CD4-positive, alpha-beta T cell treated with Interleukin-17A for 4 hours (primary cell): ENCODE results near the gene MRTFB.

Experiments
- DNase-seq: peaks from one replicate; pipeline ENCODE4 v3.0.0-alpha.2; 2020; ENCODE audit warnings: mixed read lengths

Gene MRTFB

DNA sequence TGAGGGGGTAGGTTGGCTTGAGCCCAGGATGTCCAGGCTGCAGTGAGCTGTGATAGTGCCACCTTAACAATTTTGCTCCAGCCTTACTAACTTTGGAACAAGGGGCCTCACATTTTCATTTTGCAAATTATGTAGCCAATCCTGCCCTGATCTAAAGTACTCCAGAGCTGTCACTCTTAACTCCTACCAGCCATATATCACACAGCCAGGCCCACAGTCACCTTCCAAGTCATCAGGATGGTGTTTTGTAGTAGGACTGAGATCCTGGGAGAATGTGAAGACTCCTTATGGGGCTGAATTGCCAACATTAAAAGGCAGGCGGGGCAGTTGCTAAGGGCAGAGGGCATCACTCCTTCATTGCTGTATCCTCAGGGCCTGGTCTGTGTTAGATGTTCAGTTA, 243.0 kb downstream of the MRTFB start:
- no peak for DNase-seq

DNA sequence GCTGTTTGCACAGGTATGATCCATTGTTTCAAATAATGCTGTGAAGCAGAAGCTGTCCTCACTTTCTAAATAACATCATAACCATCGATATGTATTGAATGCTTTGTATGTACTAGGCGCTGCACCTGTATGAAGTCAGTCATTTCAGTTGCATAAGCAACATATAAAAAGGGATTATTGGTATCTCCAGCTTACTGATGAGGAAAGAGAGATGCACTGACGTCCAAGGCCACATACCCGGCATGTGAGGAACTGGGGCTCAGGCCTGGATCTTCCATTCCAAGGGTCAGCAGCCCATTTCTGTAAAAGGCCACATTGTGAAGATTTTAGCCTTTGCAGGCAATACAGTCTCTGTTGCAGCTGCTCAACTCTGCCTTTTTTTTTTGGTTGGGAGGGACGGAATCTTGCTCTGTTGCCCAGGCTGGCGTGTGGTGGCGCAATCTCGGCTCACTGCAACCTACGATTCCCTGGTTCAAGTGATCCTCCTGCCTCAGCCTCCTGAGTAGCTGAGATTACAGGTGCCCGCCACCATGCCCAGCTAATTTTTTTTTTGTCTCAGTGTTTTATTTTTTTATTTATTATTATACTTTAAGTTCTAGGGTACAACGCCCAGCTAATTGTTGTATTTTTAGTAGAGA, 244.7 kb downstream of the MRTFB start:
- no peak for DNase-seq
